Activated effector memory CD4-positive, alpha-beta T cell treated with anti-CD3 and anti-CD28 coated beads, Interleukin-2, amount 50 U/mL, for 16 hours (primary cell): ENCODE results near the gene CSTF3.
"Not testable (repeated sequence)": the region's sequence is repeated elsewhere in the genome, so short reads cannot be mapped to it uniquely, and the experiment has no call there.

Experiments used
- DNase-seq: peaks from one replicate; pipeline ENCODE4 v3.0.0-alpha.2; 2020

The CSTF3 gene

GRCh38 chr11:33072465-33072864, 88.8 kb downstream of the CSTF3 start:
- DNase-seq, result no peak

GRCh38 chr11:33068611-33069340, 92.5 kb downstream of the CSTF3 start:
- DNase-seq, result no peak

GRCh38 chr11:33067294-33067693, 94.0 kb downstream of the CSTF3 start:
- no peak for DNase-seq

GRCh38 chr11:33065445-33066178, 95.7 kb downstream of the CSTF3 start:
- peak; percentile 88 for DNase-seq

GRCh38 chr11:33064866-33065265, 96.4 kb downstream of the CSTF3 start:
- no peak for DNase-seq

GRCh38 chr11:33064033-33064825, 97.1 kb downstream of the CSTF3 start:
- no peak for DNase-seq

GRCh38 chr11:33063326-33063881, 97.9 kb downstream of the CSTF3 start:
- DNase-seq, result no peak

GRCh38 chr11:33062137-33062536, 99.1 kb downstream of the CSTF3 start:
- DNase-seq, result no peak

GRCh38 chr11:33060271-33060670, 101.0 kb downstream of the CSTF3 start:
- no peak for DNase-seq

- no peak for DNase-seq
Measured at GRCh38 chr11:33059331-33060007, 101.8 kb downstream of the CSTF3 start.

- DNase-seq, result no peak
Measured at GRCh38 chr11:33057284-33057683, 104.0 kb downstream of the CSTF3 start.

GRCh38 chr11:33055375-33055774, 105.9 kb downstream of the CSTF3 start:
- DNase-seq, result no peak

- DNase-seq, result no peak
Measured at GRCh38 chr11:33052231-33052630, 109.0 kb downstream of the CSTF3 start.

GRCh38 chr11:33049565-33050408, 111.5 kb downstream of the CSTF3 start:
- not testable (repeated sequence) for DNase-seq

GRCh38 chr11:33048701-33049100, 112.6 kb downstream of the CSTF3 start:
- not testable (repeated sequence) for DNase-seq

- DNase-seq, result no peak
Measured at GRCh38 chr11:33045551-33046255, 115.6 kb downstream of the CSTF3 start.

- no peak for DNase-seq
Measured at GRCh38 chr11:33044285-33044756, 117.0 kb downstream of the CSTF3 start.

- no peak for DNase-seq
Measured at GRCh38 chr11:33043221-33043830, 118.0 kb downstream of the CSTF3 start.

GRCh38 chr11:33040862-33041453, 120.3 kb downstream of the CSTF3 start:
- DNase-seq, result no peak
